ENCODE data around the gene ARHGAP19.

- TF ChIP-seq CTCF (IDR thresholded peaks at IDR 0.05): no peak
- TF ChIP-seq POLR2AphosphoS5 (IDR thresholded peaks at IDR 0.05): no peak
- no peak for TF ChIP-seq EP300 (IDR thresholded peaks at IDR 0.05)
- TF ChIP-seq POLR2A (IDR thresholded peaks at IDR 0.05; ENCODE audit: low read depth): no peak
These were observed 109.1 kb downstream of the ARHGAP19 start for GRCh38 chr10:97183314-97183713.

Measured in esophagus muscularis mucosa (tissue), 4 donors.